ENCODE measurements around the gene MEG3. TPM values are rescaled to one million over a fixed set of nuclear protein-coding genes. Genes with fewer than 3 reads are reported as not detected.

Gene MEG3
- total RNA-seq, 4 donors from 2014 or later = 101 to 177 (median 167) TPM

DNA sequence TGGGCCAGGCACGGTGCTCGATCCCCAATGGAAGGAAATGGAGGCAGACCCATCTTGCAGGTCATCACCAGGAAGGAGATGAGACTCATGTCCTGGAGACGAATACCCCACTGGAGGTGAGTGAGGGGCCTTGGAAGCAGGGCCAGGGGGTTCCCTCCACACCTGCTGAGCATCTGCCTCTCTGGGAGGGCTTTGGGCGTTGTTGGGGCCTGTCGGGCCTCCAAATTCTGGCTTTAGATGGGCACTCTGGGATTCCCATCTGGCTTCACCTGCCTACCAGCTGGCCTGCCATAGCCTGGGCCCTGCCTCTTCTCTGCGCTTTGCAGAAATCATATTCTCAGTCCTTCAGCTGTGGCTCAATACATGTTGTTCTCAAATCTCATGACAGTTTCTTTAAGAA, 63.7 kb downstream of the MEG3 start:
- no peaks in the 10 kb centered on the region for H3K27me3 ChIP-seq
- no peak overlapping the region for H3K4me3 ChIP-seq
- TF ChIP-seq EP300 (IDR thresholded peaks at IDR 0.05) (no peak), POLR2A (IDR thresholded peaks at IDR 0.05) (no peak)
- TF ChIP-seq, protein P1, sequence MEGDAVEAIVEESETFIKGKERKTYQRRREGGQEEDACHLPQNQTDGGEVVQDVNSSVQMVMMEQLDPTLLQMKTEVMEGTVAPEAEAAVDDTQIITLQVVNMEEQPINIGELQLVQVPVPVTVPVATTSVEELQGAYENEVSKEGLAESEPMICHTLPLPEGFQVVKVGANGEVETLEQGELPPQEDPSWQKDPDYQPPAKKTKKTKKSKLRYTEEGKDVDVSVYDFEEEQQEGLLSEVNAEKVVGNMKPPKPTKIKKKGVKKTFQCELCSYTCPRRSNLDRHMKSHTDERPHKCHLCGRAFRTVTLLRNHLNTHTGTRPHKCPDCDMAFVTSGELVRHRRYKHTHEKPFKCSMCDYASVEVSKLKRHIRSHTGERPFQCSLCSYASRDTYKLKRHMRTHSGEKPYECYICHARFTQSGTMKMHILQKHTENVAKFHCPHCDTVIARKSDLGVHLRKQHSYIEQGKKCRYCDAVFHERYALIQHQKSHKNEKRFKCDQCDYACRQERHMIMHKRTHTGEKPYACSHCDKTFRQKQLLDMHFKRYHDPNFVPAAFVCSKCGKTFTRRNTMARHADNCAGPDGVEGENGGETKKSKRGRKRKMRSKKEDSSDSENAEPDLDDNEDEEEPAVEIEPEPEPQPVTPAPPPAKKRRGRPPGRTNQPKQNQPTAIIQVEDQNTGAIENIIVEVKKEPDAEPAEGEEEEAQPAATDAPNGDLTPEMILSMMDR (IDR thresholded peaks at IDR 0.05) = no peak
- no peaks in the 10 kb centered on the region for H3K9me3 ChIP-seq
- H3K4me1 ChIP-seq = no peaks in the 10 kb centered on the region
- no peak overlapping the region for H3K27ac ChIP-seq
- no peak for DNase-seq (ENCODE audit: low spot score in 2 of 2)
- H3K36me3 ChIP-seq = no peaks in the 10 kb centered on the region
- 89 to 92% methylated on average over 6 of the region's 6 CpGs for WGBS, 2 donors

DNA sequence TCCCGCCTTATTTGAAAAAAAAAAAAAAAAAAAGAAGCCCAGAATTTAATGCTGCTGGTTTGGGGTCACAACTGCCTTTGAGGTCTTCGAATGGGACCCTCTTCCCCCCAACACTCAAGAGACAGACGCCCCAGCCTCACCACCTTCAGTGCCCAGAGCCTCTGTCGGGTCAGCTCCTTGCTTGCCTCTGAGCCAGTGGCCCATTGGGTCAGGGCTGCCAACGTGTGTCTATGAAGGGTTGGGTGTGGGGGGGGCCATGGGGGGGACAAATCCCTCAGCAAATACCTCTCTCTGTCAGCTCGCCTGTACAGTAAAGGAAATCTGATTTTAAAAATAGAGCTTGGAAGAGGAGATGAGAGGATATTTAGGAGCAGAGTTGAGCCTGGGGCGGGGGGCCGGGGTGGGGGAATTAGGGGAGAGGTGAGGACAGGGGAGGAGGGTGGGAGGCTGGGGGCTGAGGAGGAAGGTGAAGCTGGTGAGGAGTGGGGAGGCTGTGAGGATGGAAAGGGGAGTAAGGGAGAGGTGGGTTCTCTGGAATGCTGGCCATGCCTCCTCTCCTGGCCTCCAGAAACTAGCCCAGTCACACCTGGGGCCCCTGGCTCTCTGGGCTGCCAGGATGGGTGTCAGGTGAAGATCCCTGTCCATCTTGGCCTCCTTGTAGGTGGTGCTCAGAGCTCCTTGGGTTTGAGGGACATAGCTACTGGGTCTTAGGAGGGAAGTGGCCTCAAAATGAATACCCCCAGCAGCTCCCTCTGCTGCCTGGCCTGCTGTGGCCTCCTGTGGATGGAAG, 64.3 kb downstream of the MEG3 start:
- Histone ChIP-seq H3K9me3 (no peaks in the 10 kb centered on the region), H3K4me1 (no peaks in the 10 kb centered on the region), H3K27me3 (no peaks in the 10 kb centered on the region), H3K27ac (no peak overlapping the region), H3K36me3 (no peaks in the 10 kb centered on the region), H3K4me3 (no peak overlapping the region)
- 72 to 80% methylated on average over 8 of the region's 8 CpGs for WGBS, 2 donors
- no peak for DNase-seq (ENCODE audit: low spot score in 2 of 2)
- TF ChIP-seq POLR2A (IDR thresholded peaks at IDR 0.05) (no peak), EP300 (IDR thresholded peaks at IDR 0.05) (no peak)
- TF ChIP-seq, protein P1 (IDR thresholded peaks at IDR 0.05) = no peak

- no peaks in the 10 kb centered on the region for H3K36me3 ChIP-seq
- DNase-seq (ENCODE audit: low spot score in 2 of 2) = no peak
- H3K9me3 ChIP-seq = no peaks in the 10 kb centered on the region
- H3K4me3 ChIP-seq = no peak overlapping the region
- H3K27ac ChIP-seq = no peak overlapping the region
- TF ChIP-seq, protein P1 (IDR thresholded peaks at IDR 0.05) = no peak
- no peaks in the 10 kb centered on the region for H3K4me1 ChIP-seq
- H3K27me3 ChIP-seq = no peaks in the 10 kb centered on the region
- 90 to 96% methylated on average over 9 to 10 of the region's 10 CpGs for WGBS, 2 donors
Observed at GRCh38 chr14:100891051-100891450, 65.1 kb downstream of the MEG3 start.

DNA sequence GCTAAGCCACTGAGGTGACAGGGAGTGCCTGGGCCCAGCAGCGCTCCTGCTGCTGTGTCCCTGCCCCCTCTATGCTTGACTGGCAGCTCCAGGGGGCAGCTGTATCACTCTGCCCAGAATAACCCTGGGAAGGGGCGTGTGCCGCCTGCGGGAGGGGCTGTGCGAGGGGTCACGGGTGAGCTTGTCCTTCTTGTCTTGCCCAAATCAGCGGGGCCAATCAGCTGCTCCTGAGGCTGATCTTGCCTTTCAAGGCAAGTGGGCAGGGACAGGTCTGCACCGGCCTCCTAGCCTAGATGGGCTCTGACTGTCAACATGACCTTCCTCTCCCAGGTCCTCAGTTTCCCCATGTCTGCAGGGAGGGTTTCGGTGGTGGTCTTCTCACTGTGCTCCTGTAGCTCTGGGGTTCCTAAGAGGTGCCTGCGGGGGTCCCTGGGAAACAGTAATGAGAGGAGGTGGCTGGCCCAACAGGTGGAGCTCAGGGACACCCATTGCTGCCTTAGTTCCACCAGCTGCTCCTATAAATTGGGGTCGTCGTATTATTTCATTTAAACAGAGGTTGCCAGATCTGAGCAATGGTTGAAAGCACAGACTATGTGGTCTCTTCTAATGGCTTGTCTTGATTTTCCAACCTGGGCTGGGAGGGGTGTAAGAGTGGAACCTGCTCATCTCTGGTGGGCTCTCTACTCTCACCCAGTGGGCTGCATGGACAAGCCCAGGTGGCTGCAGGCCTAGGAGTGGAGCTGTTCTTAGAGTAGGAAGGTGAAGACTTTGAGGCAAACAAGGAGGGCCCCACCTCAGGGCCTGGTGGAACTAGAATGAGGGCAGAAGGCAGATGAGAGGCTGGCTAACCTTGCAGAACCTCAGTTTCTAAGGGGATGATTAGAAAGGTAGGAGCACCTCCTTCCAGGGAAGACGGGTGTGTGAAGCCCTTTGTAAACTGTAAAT, 65.9 kb downstream of the MEG3 start:
- no peak overlapping the region for H3K27ac ChIP-seq
- 90 to 92% methylated on average over 13 of the region's 13 CpGs for WGBS, 2 donors
- TF ChIP-seq, protein P1 (IDR thresholded peaks at IDR 0.05) = no peak
- TF ChIP-seq POLR2A (IDR thresholded peaks at IDR 0.05) (no peak), EP300 (IDR thresholded peaks at IDR 0.05) (no peak)
- H3K9me3 ChIP-seq = no peaks in the 10 kb centered on the region
- H3K27me3 ChIP-seq = no peaks in the 10 kb centered on the region
- no peaks in the 10 kb centered on the region for H3K4me1 ChIP-seq
- H3K36me3 ChIP-seq = no peaks in the 10 kb centered on the region
- H3K4me3 ChIP-seq = no peak overlapping the region
- DNase-seq (ENCODE audit: low spot score in 2 of 2) = no peak

Data from tibial nerve (tissue), 4 donors.